ENCODE results near the gene TBCD.
"Not testable (repeated sequence)": the region's sequence is repeated elsewhere in the genome, so short reads cannot be mapped to it uniquely, and the experiment has no call there.

Gene TBCD

DNA sequence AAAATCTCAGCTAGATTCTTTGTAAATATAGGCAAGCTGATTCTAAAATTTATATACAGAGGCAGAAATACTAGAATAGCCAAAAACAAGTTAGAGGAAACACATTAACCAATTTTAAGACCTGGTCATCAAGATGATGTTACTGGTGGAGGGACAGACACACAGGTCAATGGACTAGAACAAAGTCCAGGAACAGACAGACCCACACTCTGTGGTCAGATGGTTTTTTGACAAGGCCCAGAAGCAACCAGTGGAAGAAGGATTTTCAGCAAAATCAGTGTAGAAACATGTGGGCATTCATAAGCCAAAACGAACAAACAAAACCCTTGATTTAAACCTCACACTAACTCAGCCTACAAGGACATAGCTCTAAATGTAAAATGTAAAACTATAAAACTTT, 227.9 kb downstream of the TBCD start:
- DNase-seq: no peak

GRCh38 chr17:82980632-82981031, 228.8 kb downstream of the TBCD start:
- DNase-seq: no peak

DNA sequence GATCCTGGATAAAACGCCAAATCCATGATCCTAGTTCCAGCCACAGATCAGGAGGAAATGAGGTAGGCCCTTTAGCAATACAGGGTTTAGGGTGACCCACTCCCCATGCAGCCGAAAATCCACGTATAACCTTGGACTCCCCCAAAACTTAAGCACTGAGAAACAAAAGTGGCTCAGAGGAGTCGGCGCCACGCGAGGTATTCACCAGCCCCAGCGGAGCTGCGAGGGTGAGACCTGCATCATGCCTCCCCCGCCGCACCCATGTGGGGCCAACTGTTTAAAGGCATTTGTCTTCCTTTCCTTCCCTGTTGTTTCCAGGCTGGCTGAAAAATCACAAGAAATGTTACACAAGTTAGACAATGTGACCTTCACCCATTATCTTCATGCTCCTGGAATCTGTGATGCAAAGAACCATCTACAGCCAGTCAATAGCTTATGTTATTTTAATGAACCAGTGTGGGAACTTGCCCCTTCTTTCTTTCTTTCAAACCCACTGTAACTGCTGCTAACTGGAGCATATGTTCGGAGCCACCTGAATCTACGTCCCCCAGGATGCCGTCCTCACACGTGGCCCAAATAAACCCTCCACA, 229.4 kb downstream of the TBCD start:
- no peak for DNase-seq

DNA sequence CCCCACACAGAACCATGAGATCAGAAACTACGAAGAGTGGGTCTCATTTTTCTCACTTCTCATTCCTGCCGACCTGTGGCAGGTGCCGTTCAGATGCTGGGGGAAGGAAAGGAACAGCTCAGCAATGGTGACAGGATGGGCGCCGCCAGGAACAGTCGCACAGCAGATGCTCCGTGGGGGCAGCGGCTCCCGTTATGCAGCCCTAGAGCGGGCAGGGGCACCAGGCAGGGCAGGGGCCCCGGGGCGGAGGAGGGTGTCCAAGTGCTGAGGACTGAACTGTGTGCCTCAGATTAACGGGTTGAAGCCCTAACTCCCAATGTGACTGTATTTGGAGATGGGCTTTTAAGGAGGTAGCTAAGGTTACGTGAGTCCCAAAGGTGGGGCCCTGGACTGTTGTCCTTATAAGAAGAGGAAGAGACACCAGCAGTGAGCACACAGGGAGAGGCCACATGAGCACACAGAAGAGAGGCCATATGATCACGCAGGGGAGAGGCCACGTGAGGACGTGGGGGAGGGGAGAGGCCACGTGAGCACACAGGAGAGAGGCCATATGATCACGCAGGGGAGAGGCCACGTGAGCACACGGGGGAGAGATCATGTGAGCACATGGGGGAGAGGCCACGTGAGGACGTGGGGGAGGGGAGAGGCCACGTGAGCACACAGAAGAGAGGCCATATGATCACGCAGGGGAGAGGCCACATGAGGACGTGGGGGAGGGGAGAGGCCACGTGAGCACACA, 231.8 kb downstream of the TBCD start:
- DNase-seq: no peak

- not testable (repeated sequence) for DNase-seq
Observed at GRCh38 chr17:82984249-82984617, 232.4 kb downstream of the TBCD start.

GRCh38 chr17:82984751-82985427, 233.0 kb downstream of the TBCD start:
- DNase-seq: no peak

GRCh38 chr17:82985428-82985805, 233.6 kb downstream of the TBCD start:
- no peak for DNase-seq

GRCh38 chr17:82985973-82986372, 234.1 kb downstream of the TBCD start:
- DNase-seq: no peak

GRCh38 chr17:82989051-82989450, 237.2 kb downstream of the TBCD start:
- not testable (repeated sequence) for DNase-seq

GRCh38 chr17:82989881-82990280, 238.0 kb downstream of the TBCD start:
- DNase-seq: no peak

- DNase-seq: no peak
Observed at GRCh38 chr17:82993005-82993404, 241.1 kb downstream of the TBCD start.

All from EL (cell line).